DMS53 (cell line): Measurements from ENCODE around the gene TEX22.

Experiments used
- DNase-seq: peaks from one replicate; lab custom pipeline; 2025; lab: John Stamatoyannopoulos, UW

The TEX22 gene

DNA sequence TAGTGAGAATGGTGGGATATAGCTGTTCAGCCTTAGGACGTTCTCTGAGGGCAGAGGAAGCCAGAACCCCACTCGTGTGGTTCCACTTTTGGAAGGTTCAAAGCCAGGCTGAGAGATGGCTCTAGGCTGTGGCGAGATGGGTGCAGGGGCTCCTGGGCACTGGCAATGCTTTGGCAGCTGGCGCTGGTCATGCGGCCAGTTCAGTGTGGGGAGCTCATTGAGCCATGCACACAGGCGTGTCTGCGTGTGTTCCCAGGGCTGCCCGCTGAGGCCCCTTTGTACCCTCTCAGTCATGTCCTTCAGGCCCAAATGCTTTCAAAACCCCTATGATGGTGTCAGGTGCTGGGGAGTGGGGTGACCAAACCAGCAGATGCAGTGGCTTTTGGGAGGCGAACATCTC, 1.7 kb downstream of the TEX22 start:
- no peak for DNase-seq

DNA sequence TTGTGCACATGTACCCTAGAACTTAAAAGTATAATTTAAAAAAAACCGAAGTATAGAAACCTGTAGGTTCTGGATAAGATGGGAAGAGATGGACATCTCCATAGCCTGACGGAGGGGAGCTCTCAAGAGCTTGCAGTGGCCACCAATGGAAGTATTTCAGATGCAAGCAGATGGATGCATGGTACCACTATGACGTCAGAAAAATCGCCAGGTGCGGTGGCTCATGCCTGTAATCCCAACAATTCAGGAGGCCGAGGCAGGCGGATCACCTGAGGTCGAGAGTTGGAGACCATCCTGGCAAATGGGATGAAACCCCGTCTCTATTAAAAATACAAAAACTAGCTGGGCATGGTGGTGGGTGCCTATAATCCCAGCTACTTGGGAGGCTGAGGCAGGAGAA, 3.4 kb downstream of the TEX22 start:
- no peak for DNase-seq

DNA sequence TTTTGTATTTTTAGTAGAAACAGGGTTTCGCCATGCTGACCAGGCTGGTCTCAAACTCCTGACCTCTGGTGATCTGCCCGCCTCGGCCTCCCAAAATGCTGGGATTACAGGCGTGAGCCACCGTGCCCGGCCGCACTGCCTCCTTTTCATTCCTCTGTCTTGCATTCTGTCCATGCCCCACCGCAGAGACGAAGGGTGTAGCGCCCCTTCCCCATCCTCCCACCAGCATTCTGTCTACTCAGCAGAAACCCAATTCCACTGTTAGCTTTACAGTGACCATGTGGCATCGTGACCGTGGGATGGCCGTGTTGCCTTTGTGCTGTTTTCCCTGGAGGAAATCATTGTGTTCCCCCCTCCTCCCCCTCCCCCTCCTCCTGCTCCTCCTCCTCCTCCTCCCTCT, 10.3 kb downstream of the TEX22 start:
- no peak for DNase-seq

- no peak for DNase-seq
Measured at GRCh38 chr14:105409364-105409763, 11.0 kb downstream of the TEX22 start.

DNA sequence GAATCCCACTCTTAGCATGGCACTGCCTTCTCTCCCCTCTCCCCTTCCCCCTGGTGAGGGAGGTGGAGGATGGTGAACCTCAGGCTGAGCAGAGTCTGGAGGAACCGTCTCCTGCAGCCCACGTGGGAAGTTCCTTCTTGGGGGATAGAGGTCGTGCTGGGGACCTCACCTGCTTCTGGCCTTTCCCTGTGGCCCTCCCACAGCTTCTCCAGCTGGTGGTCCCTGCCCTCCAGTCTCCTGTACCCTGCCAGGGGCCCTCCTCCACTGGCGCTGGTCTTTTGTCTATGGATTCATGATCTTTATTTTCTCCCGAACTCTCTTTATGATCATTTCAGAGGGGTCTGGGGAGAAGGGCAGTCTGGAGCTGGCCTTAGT, 12.3 kb downstream of the TEX22 start:
- DNase-seq = no peak

DNA sequence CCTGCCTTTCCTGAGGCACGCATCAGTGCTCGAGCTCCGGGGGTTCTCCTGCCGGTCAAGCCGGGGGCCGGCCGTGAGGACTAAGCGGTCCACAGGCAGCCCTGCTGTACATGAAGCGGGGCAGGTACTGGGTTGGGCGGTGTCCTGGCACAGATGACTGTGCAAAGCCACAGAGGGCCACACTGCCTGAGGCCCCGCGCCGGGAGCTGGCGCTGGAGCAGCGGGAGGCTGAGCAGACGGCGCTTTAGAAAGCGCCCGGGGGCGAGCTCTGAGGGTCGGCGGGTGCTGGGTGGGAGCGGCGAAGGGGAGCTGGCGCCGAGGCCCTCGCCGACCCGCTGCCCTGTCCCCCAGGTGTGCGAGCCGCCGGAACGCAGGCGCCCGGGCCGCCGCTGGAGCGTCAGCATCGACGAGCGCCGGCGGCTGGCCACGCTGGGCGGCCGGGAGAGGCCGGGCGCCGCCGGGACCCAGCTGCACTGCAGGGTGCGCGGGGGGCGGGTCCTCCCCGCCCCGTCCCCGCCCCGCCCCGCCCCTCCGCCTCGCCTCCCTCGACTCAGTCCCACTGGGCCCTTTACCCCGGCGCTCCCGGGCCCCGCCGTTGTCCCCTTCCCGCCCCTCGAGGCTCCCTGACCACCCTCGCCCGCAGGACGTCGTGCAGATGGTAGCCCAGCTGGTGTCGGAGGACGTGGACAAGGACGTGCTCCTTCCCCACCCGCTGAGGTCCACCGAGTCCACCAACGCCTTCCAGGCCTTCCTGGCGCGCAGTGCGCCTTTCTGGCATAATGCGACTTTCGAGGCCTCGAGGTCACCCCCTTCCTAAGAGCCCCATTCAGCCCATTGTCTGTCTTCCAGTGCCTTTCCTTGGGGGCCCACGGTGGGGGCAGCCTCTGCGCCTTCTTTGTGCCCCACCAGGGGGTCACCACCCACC, 12.9 kb downstream of the TEX22 start:
- DNase-seq = peak; percentile 77

GRCh38 chr14:105411985-105412770, 13.8 kb downstream of the TEX22 start:
- no peak for DNase-seq

DNA sequence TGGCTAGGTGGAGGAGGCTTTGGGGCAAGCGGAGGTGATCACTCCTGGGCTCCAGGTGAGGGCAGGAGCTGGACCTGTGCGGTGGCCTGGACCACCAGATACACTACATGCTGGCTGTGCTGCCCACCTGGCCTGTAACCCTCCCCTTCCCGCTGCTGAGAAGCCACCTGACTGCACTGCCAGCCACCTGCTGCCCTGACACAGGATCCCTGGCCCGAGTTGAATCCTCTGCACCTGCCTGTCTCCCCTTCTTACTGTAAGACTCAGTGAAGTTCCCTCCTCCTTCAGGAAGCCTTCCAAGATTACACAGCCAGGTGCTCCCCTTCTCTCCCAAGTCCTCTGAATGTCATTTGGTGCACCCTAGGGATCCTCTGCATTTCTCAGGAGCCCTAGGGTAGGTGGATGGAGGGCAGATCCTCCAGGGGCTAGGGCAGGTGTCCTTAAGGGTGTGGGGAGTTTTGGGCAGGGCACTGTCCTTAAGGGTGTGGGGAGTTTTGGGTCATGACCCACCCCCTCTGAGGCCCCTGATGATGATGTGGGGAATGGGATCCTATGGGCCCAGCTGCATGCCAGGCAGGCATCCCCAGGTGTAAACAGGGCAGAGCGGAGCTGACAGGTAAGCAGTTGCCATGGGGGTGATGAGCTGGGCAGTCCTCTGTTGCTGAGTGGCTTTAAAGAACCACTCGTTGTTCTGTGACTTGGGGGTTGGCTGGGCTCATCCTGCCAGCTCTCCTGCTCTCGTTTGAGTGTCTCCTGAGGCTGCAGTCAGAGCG, 14.6 kb downstream of the TEX22 start:
- peak; percentile 67 for DNase-seq

DNA sequence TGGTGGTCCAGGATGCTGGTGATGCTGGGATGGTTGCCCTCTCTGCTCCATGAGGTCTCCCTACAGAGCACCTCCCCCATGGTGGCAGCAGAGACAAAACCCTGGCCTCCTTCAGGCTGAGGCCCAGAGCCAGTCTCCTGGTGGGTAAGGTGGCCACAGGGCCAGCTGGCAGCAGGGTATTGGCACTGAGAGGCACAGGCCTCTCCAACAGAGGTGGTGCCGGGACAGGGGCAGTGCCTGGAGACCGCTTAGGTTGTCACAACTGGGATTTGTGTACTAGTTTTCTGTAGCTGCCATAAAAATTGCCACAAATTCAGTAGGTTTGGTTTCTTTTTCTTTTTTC, 15.2 kb downstream of the TEX22 start:
- DNase-seq = no peak

DNA sequence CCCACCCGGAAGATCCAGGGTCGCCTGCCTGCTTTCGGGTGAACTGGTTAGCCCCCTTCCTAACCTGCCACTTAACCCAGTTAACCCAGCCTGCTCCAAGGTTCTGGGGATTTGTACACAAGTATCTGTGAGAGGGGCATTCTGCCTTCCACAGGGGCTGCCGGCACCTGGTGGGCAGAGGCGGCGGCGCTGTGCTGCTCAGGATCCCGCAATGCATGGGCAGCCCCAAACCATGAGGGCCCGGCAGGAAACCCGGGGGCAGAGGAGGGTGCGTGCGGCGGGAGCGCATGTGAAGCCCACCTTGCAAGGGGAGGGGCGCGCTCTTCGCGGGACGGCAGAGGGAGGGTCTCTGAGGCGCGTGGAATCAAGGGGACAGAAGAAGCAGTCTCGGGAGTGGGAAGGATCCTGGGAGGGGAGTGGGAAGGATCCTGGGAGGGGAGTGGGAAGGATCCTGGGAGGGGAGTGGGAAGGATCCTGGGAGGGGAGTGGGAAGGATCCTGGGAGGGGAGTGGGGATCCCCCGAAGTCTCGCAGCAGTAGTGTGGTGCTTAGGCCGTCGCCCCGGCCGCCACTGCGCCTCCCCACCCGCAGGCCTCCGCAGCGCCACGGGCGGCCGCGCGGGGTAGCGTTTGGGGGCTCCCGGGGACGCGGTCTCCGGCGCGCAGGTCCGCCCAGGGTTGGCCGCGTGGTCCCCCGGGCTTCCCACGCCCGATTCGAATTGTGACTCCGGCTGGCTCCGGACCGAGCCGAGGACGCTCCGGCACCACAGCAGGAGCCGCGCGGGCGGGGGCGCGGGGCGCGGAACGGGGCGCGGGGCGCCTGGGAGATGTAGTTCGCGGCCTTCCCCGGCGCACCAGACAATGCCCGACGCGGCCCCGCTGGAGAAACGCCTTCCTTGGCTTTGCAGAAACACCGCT, 16.4 kb downstream of the TEX22 start:
- peak; percentile 88 for DNase-seq

DNA sequence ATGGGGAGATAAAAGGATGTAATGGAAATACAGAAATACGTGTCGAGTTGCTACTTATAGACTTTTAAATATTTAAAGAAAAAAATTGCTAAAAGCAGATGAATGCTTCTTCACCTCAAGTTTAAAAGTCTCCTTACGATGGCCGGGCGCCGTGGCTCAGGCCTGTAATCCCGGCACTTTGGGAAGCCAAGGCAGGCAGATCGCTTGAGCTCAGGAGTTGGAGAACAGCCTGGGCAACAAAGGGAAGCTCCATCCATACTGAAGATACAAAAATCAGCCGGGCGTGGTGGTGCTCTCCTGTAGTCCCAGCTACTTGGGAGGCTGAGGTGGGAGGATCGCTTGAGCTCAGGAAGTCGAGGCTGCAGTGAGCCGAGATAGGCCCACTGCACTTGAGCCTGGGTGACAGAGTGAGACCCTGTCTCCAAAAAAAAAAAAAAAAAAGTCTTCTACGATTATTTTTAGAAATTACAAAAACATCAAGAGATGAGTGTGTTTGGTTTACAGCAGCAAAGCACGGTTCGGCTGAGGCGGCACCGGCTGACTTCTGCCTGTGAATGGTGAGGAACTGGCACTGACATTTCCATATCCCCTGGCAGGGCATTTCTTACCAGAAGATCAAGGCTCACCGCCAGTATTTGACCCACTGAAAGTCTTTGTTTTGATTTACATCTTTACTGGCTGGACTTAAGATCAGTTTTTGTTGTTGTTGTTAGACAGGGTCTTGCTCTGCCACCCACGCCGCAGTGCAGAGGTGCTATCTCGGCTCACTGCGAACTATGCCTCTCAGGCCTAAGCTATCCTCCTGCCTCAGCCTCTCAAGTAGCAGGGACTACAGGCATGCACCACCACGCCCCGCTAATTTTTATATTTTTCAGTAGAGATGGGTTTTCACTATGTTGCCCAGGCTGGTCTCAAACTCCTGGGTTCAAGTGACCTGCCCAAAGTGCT, 17.4 kb downstream of the TEX22 start:
- no peak for DNase-seq

DNA sequence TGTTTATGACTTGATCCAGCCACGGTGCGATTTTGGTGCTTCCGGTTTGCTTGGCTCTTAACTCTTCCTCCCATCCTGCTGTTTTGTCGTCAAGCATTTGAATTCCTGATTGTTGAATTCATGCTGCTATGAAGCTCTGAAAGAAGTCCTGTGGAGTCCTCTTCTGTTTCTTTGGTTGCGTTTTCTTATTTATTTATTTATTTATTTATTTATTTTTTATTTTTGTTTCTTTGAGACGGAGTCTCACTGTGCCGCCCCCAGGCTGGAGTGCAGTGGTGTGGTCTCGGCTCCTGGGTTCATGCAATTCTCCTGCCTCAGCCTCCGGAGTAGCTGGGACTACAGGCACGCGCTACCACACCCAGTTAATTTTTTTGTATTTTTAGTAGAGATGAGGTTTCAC, 18.3 kb downstream of the TEX22 start:
- no peak for DNase-seq

- DNase-seq = no peak
Measured at GRCh38 chr14:105417690-105418121, 19.4 kb downstream of the TEX22 start.

GRCh38 chr14:105418269-105419194, 20.2 kb downstream of the TEX22 start:
- peak; percentile 60 for DNase-seq

- peak; percentile 62 for DNase-seq
Measured at GRCh38 chr14:105419195-105420091, 21.1 kb downstream of the TEX22 start, which contains the start of gene MTA1. TSS of gene MTA1 (plus strand) at chr14:105419827. CDS start at chr14:105420036, 209 bp downstream.

DNA sequence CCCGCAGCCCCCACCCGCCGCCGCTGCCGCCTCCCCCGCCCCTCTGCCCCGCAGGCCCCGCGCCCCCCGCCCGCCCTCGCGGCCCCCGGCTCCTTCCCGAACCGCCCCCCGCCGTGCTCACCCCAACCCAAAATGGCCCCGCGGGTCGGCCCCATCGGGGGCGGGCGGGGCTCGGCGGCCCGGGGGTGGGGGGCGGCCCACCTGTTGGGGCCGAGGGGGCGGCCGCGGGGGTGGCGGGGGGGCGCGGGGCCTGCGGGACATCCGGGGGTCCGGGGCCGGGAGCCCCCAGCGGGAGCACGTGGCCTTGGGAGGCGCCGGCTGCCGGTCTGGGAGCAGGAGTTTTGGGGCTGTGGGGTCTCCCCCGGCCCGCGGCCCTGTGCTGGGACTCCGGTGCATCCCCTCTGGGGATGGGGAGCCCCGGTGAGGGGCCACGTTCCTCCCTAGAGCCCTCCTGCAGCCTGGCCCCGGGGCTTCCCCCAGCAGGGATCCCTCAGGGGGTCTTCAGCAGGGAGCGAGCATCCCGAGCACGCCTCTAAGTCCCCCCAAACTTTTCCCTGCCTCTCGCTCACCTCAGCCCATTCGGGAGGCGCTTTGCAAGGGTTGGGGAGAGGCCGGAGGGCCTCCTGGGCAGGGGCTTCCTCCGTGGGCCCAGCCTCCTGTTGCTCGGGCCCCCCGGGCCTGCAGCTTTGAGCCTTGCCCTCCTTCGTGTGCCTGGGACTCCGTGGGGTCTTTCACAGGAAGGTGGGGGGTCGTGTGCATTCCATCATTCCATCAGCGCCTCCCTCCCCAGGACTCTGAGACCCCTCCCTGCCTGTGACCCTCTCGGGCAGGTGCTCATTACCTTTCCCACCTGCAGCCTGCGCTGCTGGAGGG, 22.0 kb downstream of the TEX22 start:
- no peak for DNase-seq
